Raji (cell line): ENCODE data around the gene CPXM2.

Source experiments
- POLR2A ChIP-seq: IDR thresholded peaks from 2 replicates; pipeline ENCODE4 v1.6.1; 2011; ENCODE audit warnings: low read depth, low read length, control low read depth; ENCODE audit not compliant: insufficient read depth

The CPXM2 gene

GRCh38 chr10:123891144-123892071, at the start of gene CPXM2:
Gene CPXM2 (minus strand): TSS chr10:123891807. CDS start chr10:123891659, 148 bp downstream.
- TF ChIP-seq POLR2A, result no peak

- TF ChIP-seq POLR2A, result no peak
Observed at GRCh38 chr10:123939591-123939990, 48.0 kb upstream of the CPXM2 start.

- TF ChIP-seq POLR2A, result no peak
Observed at GRCh38 chr10:123938890-123939289, 47.3 kb upstream of the CPXM2 start.

GRCh38 chr10:123936426-123936825, 44.8 kb upstream of the CPXM2 start:
- no peak for TF ChIP-seq POLR2A

GRCh38 chr10:123935680-123936079, 44.1 kb upstream of the CPXM2 start:
- no peak for TF ChIP-seq POLR2A

- TF ChIP-seq POLR2A, result no peak
Observed at GRCh38 chr10:123934846-123935245, 43.2 kb upstream of the CPXM2 start.

- TF ChIP-seq POLR2A, result no peak
Observed at GRCh38 chr10:123930340-123931001, 38.9 kb upstream of the CPXM2 start.

- no peak for TF ChIP-seq POLR2A
Observed at GRCh38 chr10:123929791-123930190, 38.2 kb upstream of the CPXM2 start.

- no peak for TF ChIP-seq POLR2A
Observed at GRCh38 chr10:123928427-123928826, 36.8 kb upstream of the CPXM2 start.

- no peak for TF ChIP-seq POLR2A
Observed at GRCh38 chr10:123926401-123927264, 35.0 kb upstream of the CPXM2 start.

- TF ChIP-seq POLR2A, result no peak
Observed at GRCh38 chr10:123922126-123922525, 30.5 kb upstream of the CPXM2 start.

- no peak for TF ChIP-seq POLR2A
Observed at GRCh38 chr10:123916775-123917174, 25.2 kb upstream of the CPXM2 start.

GRCh38 chr10:123913688-123914268, 22.2 kb upstream of the CPXM2 start:
- TF ChIP-seq POLR2A, result no peak

GRCh38 chr10:123912871-123913270, 21.3 kb upstream of the CPXM2 start:
- no peak for TF ChIP-seq POLR2A

- TF ChIP-seq POLR2A, result no peak
Observed at GRCh38 chr10:123912466-123912865, 20.9 kb upstream of the CPXM2 start.
